SU-DHL-6 (cell line): Measurements from ENCODE around the gene DNAH17.

Experiments
- H2AFZ ChIP-seq: fragments of 200-600 bp; sonication (generic); 2 replicates; pipeline ENCODE4 v1.6.1; 2014; ENCODE audit warnings: low read depth, mild to moderate bottlenecking, moderate library complexity, mixed read lengths, antibody characterized with exemption, low read length; ENCODE audit not compliant: severe bottlenecking
- H3F3A ChIP-seq: fragments of 200-600 bp; shearing (Covaris generic); 2 replicates; pipeline ENCODE4 v1.6.0; 2016; ENCODE audit warnings: antibody characterized with exemption, mild to moderate bottlenecking; ENCODE audit not compliant: insufficient read depth
- H3K27ac ChIP-seq: fragments of 200-600 bp; sonication (generic); 2 replicates; pipeline ENCODE4 v1.5.1; 2016; ENCODE audit warnings: low read depth, mild to moderate bottlenecking, low read length, moderate library complexity, mixed read lengths
- H3K27me3 ChIP-seq: fragments of 200-600 bp; sonication (generic), shearing (Covaris generic); 2 replicates; pipeline ENCODE4 v1.6.0; 2014; ENCODE audit warnings: mild to moderate bottlenecking, low read length
- H3K36me3 ChIP-seq: fragments of 200-600 bp; sonication (generic); 2 replicates; pipeline ENCODE4 v1.6.1; 2014; ENCODE audit warnings: mild to moderate bottlenecking, low read length, mixed read lengths
- H3K4me2 ChIP-seq: fragments of 300-600, 200-600 bp; shearing (Covaris generic), sonication (generic); 2 replicates; pipeline ENCODE4 v1.6.0; 2014; ENCODE audit warnings: low read length, low read depth, mild to moderate bottlenecking; ENCODE audit not compliant: poor library complexity, severe bottlenecking
- H3K4me3 ChIP-seq: fragments of 200-600 bp; sonication (generic); 2 replicates; pipeline ENCODE4 v1.5.1; 2014; ENCODE audit warnings: antibody characterized with exemption, low read length, mild to moderate bottlenecking, mixed read lengths; ENCODE audit not compliant: insufficient read depth, poor library complexity, severe bottlenecking
- H3K79me2 ChIP-seq: fragments of 200-600 bp; sonication (generic); 2 replicates; pipeline ENCODE4 v1.6.1; 2014; ENCODE audit warnings: mild to moderate bottlenecking, low read length, moderate library complexity; ENCODE audit not compliant: insufficient read depth
- H3K9ac ChIP-seq: fragments of 200-600 bp; sonication (generic); 2 replicates; pipeline ENCODE4 v1.7.0; 2014; ENCODE audit warnings: mild to moderate bottlenecking, low read length
- H3K9me2 ChIP-seq: fragments of 200-600 bp; sonication (generic); replicated peaks from 2 replicates; pipeline ENCODE4 v1.6.1; 2014; ENCODE audit warnings: low read length; ENCODE audit not compliant: insufficient read depth
- H3K9me3 ChIP-seq: fragments of 200-600 bp; sonication (generic); 2 replicates; pipeline ENCODE4 v1.6.1; 2014; ENCODE audit warnings: low read length, mixed read lengths; ENCODE audit not compliant: insufficient read depth
- H4K20me1 ChIP-seq: fragments of 200-600 bp; sonication (generic); 2 replicates; pipeline ENCODE4 v1.6.1; 2014; ENCODE audit warnings: low read depth, mild to moderate bottlenecking, antibody characterized with exemption, low read length, moderate library complexity, mixed read lengths
- EZH2phosphoT487 ChIP-seq: fragments of 200-600 bp; sonication (generic), shearing (Covaris generic); conservative IDR thresholded peaks from 2 replicates; pipeline ENCODE4 v1.6.1; 2018; ENCODE audit warnings: mild to moderate bottlenecking, antibody characterized with exemption, low read length, moderate library complexity, mixed read lengths
- TF ChIP-seq, protein P1 (sequence below): fragments of 200-600 bp; sonication (generic); IDR thresholded peaks from one replicate; pipeline ENCODE4 v1.5.1; 2017; ENCODE audit warnings: antibody characterized with exemption, mild to moderate bottlenecking, low read length, moderate library complexity; ENCODE audit not compliant: insufficient read depth, poor library complexity, severe bottlenecking

DNAH17 gene

GRCh38 chr17:78576389-78577112 lies 645 bp downstream of the DNAH17 start:
- no peak overlapping the region for H3K27ac ChIP-seq
- no peak overlapping the region for H2AFZ ChIP-seq
- H3K36me3 ChIP-seq = no peaks in the 10 kb centered on the region
- no peak overlapping the region for H3K4me3 ChIP-seq
- no peaks in the 10 kb centered on the region for H3K9me3 ChIP-seq
- H3K4me2 ChIP-seq = no peak overlapping the region
- H3K9ac ChIP-seq = no peak overlapping the region
- H3K79me2 ChIP-seq = no peaks in the 10 kb centered on the region
- TF ChIP-seq, protein P1, sequence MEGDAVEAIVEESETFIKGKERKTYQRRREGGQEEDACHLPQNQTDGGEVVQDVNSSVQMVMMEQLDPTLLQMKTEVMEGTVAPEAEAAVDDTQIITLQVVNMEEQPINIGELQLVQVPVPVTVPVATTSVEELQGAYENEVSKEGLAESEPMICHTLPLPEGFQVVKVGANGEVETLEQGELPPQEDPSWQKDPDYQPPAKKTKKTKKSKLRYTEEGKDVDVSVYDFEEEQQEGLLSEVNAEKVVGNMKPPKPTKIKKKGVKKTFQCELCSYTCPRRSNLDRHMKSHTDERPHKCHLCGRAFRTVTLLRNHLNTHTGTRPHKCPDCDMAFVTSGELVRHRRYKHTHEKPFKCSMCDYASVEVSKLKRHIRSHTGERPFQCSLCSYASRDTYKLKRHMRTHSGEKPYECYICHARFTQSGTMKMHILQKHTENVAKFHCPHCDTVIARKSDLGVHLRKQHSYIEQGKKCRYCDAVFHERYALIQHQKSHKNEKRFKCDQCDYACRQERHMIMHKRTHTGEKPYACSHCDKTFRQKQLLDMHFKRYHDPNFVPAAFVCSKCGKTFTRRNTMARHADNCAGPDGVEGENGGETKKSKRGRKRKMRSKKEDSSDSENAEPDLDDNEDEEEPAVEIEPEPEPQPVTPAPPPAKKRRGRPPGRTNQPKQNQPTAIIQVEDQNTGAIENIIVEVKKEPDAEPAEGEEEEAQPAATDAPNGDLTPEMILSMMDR = no peak
- no peak for TF ChIP-seq EZH2phosphoT487
- no peaks in the 10 kb centered on the region for H3K27me3 ChIP-seq
- peaks cover 9% of the 10 kb centered on the region; the same call in 1 of the 2 replicates for H3F3A ChIP-seq
- no peaks in the 10 kb centered on the region for H4K20me1 ChIP-seq
- H3K9me2 ChIP-seq = no peaks in the 10 kb centered on the region

DNA sequence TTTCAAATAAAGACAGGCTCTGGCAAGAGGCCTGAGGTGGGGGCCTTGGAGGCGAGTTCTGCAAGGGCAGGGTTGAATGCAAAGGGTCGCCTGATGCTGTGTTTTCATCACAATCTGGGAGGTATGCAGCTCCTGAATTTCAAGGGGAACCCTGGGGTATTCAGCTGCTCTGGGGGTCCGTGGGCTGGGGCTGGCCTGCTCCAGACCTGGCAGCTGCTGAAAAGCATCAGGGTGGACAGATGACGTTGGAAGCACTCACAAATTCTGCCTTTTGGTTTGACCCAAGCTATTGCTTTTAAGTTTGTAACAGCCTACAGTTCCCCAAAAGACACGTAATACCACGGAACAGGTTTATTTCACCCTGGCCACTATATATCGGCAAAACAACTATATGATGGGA lies 1.3 kb downstream of the DNAH17 start:
- Histone ChIP-seq H3K9ac (no peak overlapping the region), H3K79me2 (no peaks in the 10 kb centered on the region), H3K4me3 (no peak overlapping the region), H3K27me3 (no peaks in the 10 kb centered on the region), H3K9me3 (no peaks in the 10 kb centered on the region), H3K36me3 (no peaks in the 10 kb centered on the region), H3K27ac (no peak overlapping the region), H3K4me2 (no peak overlapping the region), H4K20me1 (no peaks in the 10 kb centered on the region), H3F3A (peaks cover 9% of the 10 kb centered on the region; the same call in 1 of the 2 replicates), H3K9me2 (no peaks in the 10 kb centered on the region), H2AFZ (no peak overlapping the region)
- TF ChIP-seq, protein P1 = no peak
- TF ChIP-seq EZH2phosphoT487 = no peak

DNA sequence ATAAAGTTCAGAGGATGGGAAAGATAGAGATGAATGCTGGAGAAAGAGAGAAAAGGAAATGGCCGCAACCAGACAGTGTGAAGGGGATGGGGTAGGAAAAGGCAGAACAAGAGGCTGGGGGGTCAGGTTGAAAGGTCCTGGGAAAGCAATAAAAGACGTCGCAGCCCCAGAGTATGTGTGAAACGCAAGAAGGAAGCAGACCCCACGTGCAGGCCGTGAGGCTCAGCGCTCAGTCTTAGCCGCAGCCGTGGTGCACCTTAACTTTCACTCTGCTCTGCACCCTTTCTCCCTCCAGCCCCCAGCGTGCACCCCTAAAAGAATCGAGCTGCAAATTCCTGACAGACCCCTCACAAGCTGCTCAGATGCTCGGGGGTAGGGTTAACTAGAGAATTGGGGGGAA lies 1.9 kb downstream of the DNAH17 start:
- H3K79me2 ChIP-seq = no peaks in the 10 kb centered on the region
- no peaks in the 10 kb centered on the region for H3K9me3 ChIP-seq
- H3K27me3 ChIP-seq = no peaks in the 10 kb centered on the region
- H3K36me3 ChIP-seq = no peaks in the 10 kb centered on the region
- no peak overlapping the region for H3K9ac ChIP-seq
- no peak overlapping the region for H3K27ac ChIP-seq
- H3K9me2 ChIP-seq = no peaks in the 10 kb centered on the region
- no peak overlapping the region for H3K4me3 ChIP-seq
- no peak overlapping the region for H2AFZ ChIP-seq
- no peaks in the 10 kb centered on the region for H4K20me1 ChIP-seq
- H3K4me2 ChIP-seq = no peak overlapping the region
- peaks cover 9% of the 10 kb centered on the region; the same call in 1 of the 2 replicates for H3F3A ChIP-seq
- TF ChIP-seq, protein P1 = no peak
- TF ChIP-seq EZH2phosphoT487 = no peak
